Upper lobe of left lung (tissue), 4 donors: ENCODE results near the gene IKZF2.

ENCODE experiments used
- CTCF ChIP-seq, 6 experiments: fragments of 450-650 bp in 4 of 6; fragments of 200-600 bp in 2 of 6; sonication (generic) in 2 of 6; IDR thresholded peaks; one replicate each; pipeline ENCODE4 v1.5.1; 2016 to 2019; ENCODE audit warnings: antibody characterized with exemption in 6 of 6
- POLR2A ChIP-seq, 4 donors: fragments of 450-650 bp; IDR thresholded peaks; one replicate each; pipeline ENCODE4 v1.5.1; 2016 to 2017; ENCODE audit warnings: antibody characterized with exemption in 4 of 4, mild to moderate bottlenecking in 2 of 4

GRCh38 chr2:213042262-213042661 is 109.2 kb downstream of the IKZF2 start:
- TF ChIP-seq POLR2A (IDR thresholded peaks at IDR 0.05) = no peak
- no peak for TF ChIP-seq CTCF (IDR thresholded peaks at IDR 0.05)
